Fibroblast of lung (primary cell): ENCODE results near the gene PAH.

Source experiments
- EZH2 ChIP-seq: IDR thresholded peaks from 2 replicates; pipeline ENCODE4 v1.5.1; 2012; ENCODE audit warnings: low read length, control low read depth, mild to moderate bottlenecking; ENCODE audit errors: missing control alignments
- TF ChIP-seq, protein P1 (sequence below), 2 donors: IDR thresholded peaks in 1 of 2; conservative IDR thresholded peaks in 1 of 2; 1 replicate in 1 of 2; 2 replicates in 1 of 2; pipeline ENCODE4 v1.5.1; 2011 to 2012; ENCODE audit warnings: low read length in 2 of 2, control low read depth in 1 of 2, inconsistent platforms in 1 of 2, low read depth in 1 of 2, mild to moderate bottlenecking in 1 of 2

DNA sequence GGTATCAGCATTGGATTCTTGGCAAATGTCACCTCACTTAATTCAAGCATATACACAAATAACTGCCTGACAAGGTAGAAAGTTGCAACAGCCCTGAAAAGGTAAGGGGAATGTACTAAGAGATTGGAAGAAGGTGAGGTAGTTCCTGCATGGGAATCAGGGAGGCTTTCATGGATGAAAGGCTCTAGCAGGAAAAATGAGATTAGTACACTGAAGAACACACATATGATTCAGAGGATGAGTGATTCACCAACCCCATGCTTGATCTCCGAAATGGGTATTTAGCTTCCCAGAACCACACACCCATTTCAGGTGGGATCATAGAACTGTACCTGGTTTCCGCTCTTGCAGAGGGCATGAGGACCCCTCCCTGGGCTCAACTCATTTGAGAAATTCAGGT, 65.8 kb downstream of the PAH start:
- TF ChIP-seq, protein P1, sequence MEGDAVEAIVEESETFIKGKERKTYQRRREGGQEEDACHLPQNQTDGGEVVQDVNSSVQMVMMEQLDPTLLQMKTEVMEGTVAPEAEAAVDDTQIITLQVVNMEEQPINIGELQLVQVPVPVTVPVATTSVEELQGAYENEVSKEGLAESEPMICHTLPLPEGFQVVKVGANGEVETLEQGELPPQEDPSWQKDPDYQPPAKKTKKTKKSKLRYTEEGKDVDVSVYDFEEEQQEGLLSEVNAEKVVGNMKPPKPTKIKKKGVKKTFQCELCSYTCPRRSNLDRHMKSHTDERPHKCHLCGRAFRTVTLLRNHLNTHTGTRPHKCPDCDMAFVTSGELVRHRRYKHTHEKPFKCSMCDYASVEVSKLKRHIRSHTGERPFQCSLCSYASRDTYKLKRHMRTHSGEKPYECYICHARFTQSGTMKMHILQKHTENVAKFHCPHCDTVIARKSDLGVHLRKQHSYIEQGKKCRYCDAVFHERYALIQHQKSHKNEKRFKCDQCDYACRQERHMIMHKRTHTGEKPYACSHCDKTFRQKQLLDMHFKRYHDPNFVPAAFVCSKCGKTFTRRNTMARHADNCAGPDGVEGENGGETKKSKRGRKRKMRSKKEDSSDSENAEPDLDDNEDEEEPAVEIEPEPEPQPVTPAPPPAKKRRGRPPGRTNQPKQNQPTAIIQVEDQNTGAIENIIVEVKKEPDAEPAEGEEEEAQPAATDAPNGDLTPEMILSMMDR (conservative IDR thresholded peaks at IDR 0.05 in 1 of 2, IDR thresholded peaks at IDR 0.05 in 1 of 2; ENCODE audit: low read depth in 1 of 2, low read length in 2 of 2): no peak
- TF ChIP-seq EZH2: no peak
